H9 (cell line): Measurements from ENCODE around the gene HEXIM1. TPM values are rescaled to one million over a fixed set of nuclear protein-coding genes. Genes with fewer than 3 reads are reported as not detected.

Experiments
- DNase-seq: peaks from one replicate; pipeline ENCODE4 v3.0.0-alpha.2; 2017
- H2AFZ ChIP-seq: one replicate; pipeline ENCODE4 v1.6.1; 2013; ENCODE audit warnings: mild to moderate bottlenecking, low read length, control low read depth, moderate library complexity
- H2AK5ac ChIP-seq: 2 replicates; pipeline ENCODE4 v1.6.1; 2013; ENCODE audit warnings: low read length, control low read depth, mixed read lengths; ENCODE audit not compliant: insufficient read length
- H2BK120ac ChIP-seq: one replicate; pipeline ENCODE4 v1.6.1; 2013; ENCODE audit warnings: low read depth, mild to moderate bottlenecking, low read length, control low read depth, inconsistent platforms; ENCODE audit not compliant: poor library complexity, severe bottlenecking
- H2BK12ac ChIP-seq: 2 replicates; pipeline ENCODE4 v1.6.1; 2013; ENCODE audit warnings: low read length, control low read depth, mixed read lengths, low read depth; ENCODE audit not compliant: insufficient read length
- H2BK15ac ChIP-seq: 2 replicates; pipeline ENCODE4 v1.6.1; 2013; ENCODE audit warnings: low read depth, low read length, control low read depth
- H2BK20ac ChIP-seq: one replicate; pipeline ENCODE4 v1.6.1; 2013; ENCODE audit warnings: low read depth, mild to moderate bottlenecking, low read length, control low read depth, inconsistent platforms; ENCODE audit not compliant: poor library complexity, severe bottlenecking
- H2BK5ac ChIP-seq: 2 replicates; pipeline ENCODE4 v1.6.1; 2013; ENCODE audit warnings: low read length, control low read depth, mixed read lengths; ENCODE audit not compliant: insufficient read length
- H3K14ac ChIP-seq: 2 replicates; pipeline ENCODE4 v1.6.1; 2013; ENCODE audit warnings: low read length, control low read depth; ENCODE audit not compliant: insufficient read depth
- H3K18ac ChIP-seq: 2 replicates; pipeline ENCODE4 v1.6.1; 2013; ENCODE audit warnings: low read depth, mild to moderate bottlenecking, mixed read lengths, low read length, control low read depth; ENCODE audit not compliant: insufficient read length
- H3K23ac ChIP-seq: 2 replicates; pipeline ENCODE4 v1.6.1; 2013; ENCODE audit warnings: low read length, control low read depth, mixed read lengths, low read depth; ENCODE audit not compliant: insufficient read length
- H3K23me2 ChIP-seq: 2 replicates; pipeline ENCODE4 v1.6.1; 2013; ENCODE audit warnings: low read depth, mild to moderate bottlenecking, mixed read lengths, low read length, control low read depth; ENCODE audit not compliant: insufficient read length, poor library complexity, severe bottlenecking
- H3K27ac ChIP-seq: 2 replicates; pipeline ENCODE4 v1.5.1; 2013; ENCODE audit warnings: low read length, control low read depth, mixed read lengths, low read depth; ENCODE audit not compliant: insufficient read length
- H3K27me3 ChIP-seq: 2 replicates; pipeline ENCODE4 v1.6.1; 2013; ENCODE audit warnings: low read length, control low read depth, inconsistent platforms; ENCODE audit not compliant: insufficient read depth
- H3K4ac ChIP-seq: 2 replicates; pipeline ENCODE4 v1.6.1; 2013; ENCODE audit warnings: low read depth, mild to moderate bottlenecking, control low read depth, inconsistent platforms, low read length, moderate library complexity
- H3K4me1 ChIP-seq: 2 replicates; pipeline ENCODE4 v1.6.1; 2013; ENCODE audit warnings: low read length, control low read depth, inconsistent platforms; ENCODE audit not compliant: insufficient read depth
- H3K4me2 ChIP-seq: 2 replicates; pipeline ENCODE4 v1.6.1; 2013; ENCODE audit warnings: low read length, control low read depth, mixed read lengths; ENCODE audit not compliant: insufficient read length, insufficient read depth
- H3K56ac ChIP-seq: 2 replicates; pipeline ENCODE4 v1.6.1; 2013; ENCODE audit warnings: low read depth, mild to moderate bottlenecking, mixed read lengths, low read length, control low read depth; ENCODE audit not compliant: insufficient read length
- H3K79me1 ChIP-seq: 2 replicates; pipeline ENCODE4 v1.6.1; 2013; ENCODE audit warnings: low read depth, mild to moderate bottlenecking, moderate library complexity, low read length, control low read depth, inconsistent platforms; ENCODE audit not compliant: insufficient read depth, poor library complexity, severe bottlenecking
- H3K79me2 ChIP-seq: 2 replicates; pipeline ENCODE4 v1.6.1; 2013; ENCODE audit warnings: low read length, control low read depth, inconsistent platforms; ENCODE audit not compliant: insufficient read depth
- H3K9ac ChIP-seq: 2 replicates; pipeline ENCODE4 v1.6.1; 2013; ENCODE audit warnings: low read length, control low read depth, mixed read lengths; ENCODE audit not compliant: insufficient read length; ENCODE audit errors: extremely low read depth
- H3K9me3 ChIP-seq: one replicate; pipeline ENCODE4 v1.6.1; 2013; ENCODE audit warnings: low read depth, low read length, inconsistent platforms; ENCODE audit not compliant: control insufficient read depth
- H3T11ph ChIP-seq: one replicate; pipeline ENCODE4 v1.6.1; 2013; ENCODE audit warnings: mild to moderate bottlenecking, low read length, control low read depth, inconsistent platforms
- H4K20me1 ChIP-seq: one replicate; pipeline ENCODE4 v1.6.1; 2013; ENCODE audit not compliant: control insufficient read depth, insufficient read length, insufficient read depth
- H4K5ac ChIP-seq: 2 replicates; pipeline ENCODE4 v1.6.1; 2013; ENCODE audit warnings: low read depth, mild to moderate bottlenecking, mixed read lengths, low read length, control low read depth; ENCODE audit not compliant: insufficient read length
- H4K8ac ChIP-seq: replicated peaks from 2 replicates; pipeline ENCODE4 v1.6.1; 2013; ENCODE audit warnings: low read length, control low read depth, mixed read lengths, low read depth; ENCODE audit not compliant: insufficient read length
- H4K91ac ChIP-seq: 2 replicates; pipeline ENCODE4 v1.6.1; 2013; ENCODE audit warnings: low read depth, mild to moderate bottlenecking, moderate library complexity, mixed read lengths, low read length, control low read depth; ENCODE audit not compliant: insufficient read length
- H3K27ac Mint-ChIP-seq, 3 experiments: 2 replicates in 2 of 3; 3 replicates in 1 of 3; pipeline ENCODE4 v1.8.0; 2020 to 2021; ENCODE audit warnings: mixed read lengths in 3 of 3, mild to moderate bottlenecking in 1 of 3, moderate library complexity in 1 of 3
- H3K27me3 Mint-ChIP-seq: 2 replicates; pipeline ENCODE4 v1.8.0; 2021; ENCODE audit warnings: low read depth, mild to moderate bottlenecking, moderate library complexity, mixed read lengths
- H3K36me3 Mint-ChIP-seq, 3 experiments: 2 replicates in 2 of 3; 3 replicates in 1 of 3; pipeline ENCODE4 v1.8.0; 2020 to 2021; ENCODE audit warnings: low read depth in 3 of 3, mixed read lengths in 3 of 3; ENCODE audit not compliant: insufficient read depth in 1 of 3
- H3K4me1 Mint-ChIP-seq, 2 experiments: 2 replicates each; pipeline ENCODE4 v1.8.0; 2020; ENCODE audit warnings: mixed read lengths in 2 of 2
- H3K4me3 Mint-ChIP-seq, 2 experiments: 2 replicates in 1 of 2; 3 replicates in 1 of 2; pipeline ENCODE4 v1.8.0; 2020 to 2021; ENCODE audit warnings: mild to moderate bottlenecking in 2 of 2, mixed read lengths in 2 of 2, moderate library complexity in 1 of 2
- H3K9me3 Mint-ChIP-seq, 2 experiments: 2 replicates in 1 of 2; 3 replicates in 1 of 2; pipeline ENCODE4 v1.8.0; 2020; ENCODE audit warnings: mild to moderate bottlenecking in 2 of 2, mixed read lengths in 2 of 2, moderate library complexity in 1 of 2
- WGBS: extraction: QIAGEN DNeasy Blood & Tissue Kit; methylation state at CpG from one replicate; pipeline ENCODE4 v1.1.7; 2013; ENCODE audit warnings: missing lambda C conversion rate, low lambda C conversion rate, mixed read lengths; ENCODE audit not compliant: insufficient read length; ENCODE audit errors: extremely low coverage; 5-methylcytosine and 5-hydroxymethylcytosine counted together
- total RNA-seq: library from RNA; stranded (reverse); gene quantifications from 2 replicates; pipeline ENCODE4 v1.2.1, GENCODE V29; 2021
- TF ChIP-seq, protein P1 (sequence below): fragments of 200-600 bp; sonication (generic); conservative IDR thresholded peaks from 3 replicates; pipeline ENCODE4 v1.8.0; 2021; ENCODE audit warnings: antibody characterized with exemption, mild to moderate bottlenecking

Gene HEXIM1
- total RNA-seq, 1 experiment from 2014 or later, result 32.4 TPM

DNA sequence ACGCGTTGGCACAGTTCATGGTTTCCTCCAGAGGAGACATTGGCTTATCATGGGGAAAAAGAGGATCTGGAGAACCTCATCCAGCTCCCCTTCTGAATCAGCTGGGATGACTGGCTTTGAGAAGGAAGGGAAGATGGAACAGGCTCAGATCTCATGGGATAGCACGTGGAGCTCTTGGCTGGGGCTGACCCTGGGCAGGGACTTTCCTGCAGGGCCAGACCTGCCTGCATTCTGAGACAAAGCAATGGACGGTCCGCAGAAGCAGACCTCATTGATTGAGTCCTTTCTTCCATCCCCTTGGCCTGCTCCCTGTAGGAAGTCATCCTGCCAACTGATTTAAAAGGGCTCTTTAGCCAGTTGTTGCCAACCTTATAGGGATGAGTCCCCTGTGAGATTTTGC, 42.2 kb upstream of the HEXIM1 start:
- Histone ChIP-seq H3K18ac (no peak overlapping the region), H3K9me3 (no peaks in the 10 kb centered on the region), H2AFZ (no peak overlapping the region), H3K4ac (no peak overlapping the region), H3K23me2 (no peaks in the 10 kb centered on the region), H3K4me2 (no peak overlapping the region), H3K23ac (no peak overlapping the region), H3K79me2 (no peaks in the 10 kb centered on the region), H3K27me3 (no peaks in the 10 kb centered on the region), H3K14ac (no peak overlapping the region), H2BK120ac (no peak overlapping the region), H4K8ac (no peak overlapping the region), H3K56ac (no peak overlapping the region), H2AK5ac (no peak overlapping the region), H3K79me1 (no peaks in the 10 kb centered on the region), H2BK15ac (no peak overlapping the region), H2BK20ac (no peak overlapping the region), H2BK12ac (no peak overlapping the region), H3K9ac (no peak overlapping the region), H4K91ac (no peak overlapping the region), H2BK5ac (no peak overlapping the region), H4K5ac (no peak overlapping the region), H3T11ph (no peak overlapping the region), H3K4me1 (no peaks in the 10 kb centered on the region), H3K27ac (no peak overlapping the region), H4K20me1 (no peaks in the 10 kb centered on the region)
- DNase-seq, result no peak
- peaks cover 0 to 5% of the 10 kb centered on the region in 2 experiments; a peak in 2 of 4 replicates for H3K4me1 Mint-ChIP-seq
- no CpG with 5 or more reads among the region's 5 CpGs for WGBS
- H3K9me3 Mint-ChIP-seq, result no peaks in the 10 kb centered on the region
- TF ChIP-seq, protein P1, sequence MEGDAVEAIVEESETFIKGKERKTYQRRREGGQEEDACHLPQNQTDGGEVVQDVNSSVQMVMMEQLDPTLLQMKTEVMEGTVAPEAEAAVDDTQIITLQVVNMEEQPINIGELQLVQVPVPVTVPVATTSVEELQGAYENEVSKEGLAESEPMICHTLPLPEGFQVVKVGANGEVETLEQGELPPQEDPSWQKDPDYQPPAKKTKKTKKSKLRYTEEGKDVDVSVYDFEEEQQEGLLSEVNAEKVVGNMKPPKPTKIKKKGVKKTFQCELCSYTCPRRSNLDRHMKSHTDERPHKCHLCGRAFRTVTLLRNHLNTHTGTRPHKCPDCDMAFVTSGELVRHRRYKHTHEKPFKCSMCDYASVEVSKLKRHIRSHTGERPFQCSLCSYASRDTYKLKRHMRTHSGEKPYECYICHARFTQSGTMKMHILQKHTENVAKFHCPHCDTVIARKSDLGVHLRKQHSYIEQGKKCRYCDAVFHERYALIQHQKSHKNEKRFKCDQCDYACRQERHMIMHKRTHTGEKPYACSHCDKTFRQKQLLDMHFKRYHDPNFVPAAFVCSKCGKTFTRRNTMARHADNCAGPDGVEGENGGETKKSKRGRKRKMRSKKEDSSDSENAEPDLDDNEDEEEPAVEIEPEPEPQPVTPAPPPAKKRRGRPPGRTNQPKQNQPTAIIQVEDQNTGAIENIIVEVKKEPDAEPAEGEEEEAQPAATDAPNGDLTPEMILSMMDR, result no peak
- H3K27ac Mint-ChIP-seq, result no peak overlapping the region
- no peak overlapping the region for H3K4me3 Mint-ChIP-seq
- peaks cover 2% of the 10 kb centered on the region; the same call in 1 of the 2 replicates for H3K27me3 Mint-ChIP-seq
- peaks cover 19 to 78% (median 75%) of the 10 kb centered on the region in 3 experiments; a peak in 6 of 7 replicates for H3K36me3 Mint-ChIP-seq
